NCI-H2029 (cell line): Measurements from ENCODE around the gene MKX.

Experiments used
- DNase-seq: peaks from one replicate; lab custom pipeline; 2025; lab: John Stamatoyannopoulos, UW

Gene MKX

GRCh38 chr10:27646604-27647175 lies 98.9 kb downstream of the MKX start:
- DNase-seq = no peak

GRCh38 chr10:27646194-27646593 lies 99.4 kb downstream of the MKX start:
- DNase-seq = no peak

- no peak for DNase-seq
These were observed 101.2 kb downstream of the MKX start for GRCh38 chr10:27644307-27644939.

GRCh38 chr10:27643301-27643700 lies 102.3 kb downstream of the MKX start:
- DNase-seq = no peak

- no peak for DNase-seq
These were observed 103.5 kb downstream of the MKX start for GRCh38 chr10:27642023-27642589.

- DNase-seq = no peak
These were observed 107.4 kb downstream of the MKX start for GRCh38 chr10:27638071-27638750.

- DNase-seq = no peak
These were observed 108.0 kb downstream of the MKX start for GRCh38 chr10:27637601-27638000.

- DNase-seq = no peak
These were observed 108.8 kb downstream of the MKX start for GRCh38 chr10:27636816-27637215.

GRCh38 chr10:27635699-27636270 lies 109.8 kb downstream of the MKX start:
- DNase-seq = no peak

- no peak for DNase-seq
These were observed 110.3 kb downstream of the MKX start for GRCh38 chr10:27635290-27635689.

- DNase-seq = no peak
These were observed 117.0 kb downstream of the MKX start for GRCh38 chr10:27628621-27629020.

GRCh38 chr10:27626890-27627289 lies 118.7 kb downstream of the MKX start:
- DNase-seq = no peak

- no peak for DNase-seq
These were observed 120.0 kb downstream of the MKX start for GRCh38 chr10:27625452-27626211.

GRCh38 chr10:27624941-27625340 lies 120.7 kb downstream of the MKX start:
- no peak for DNase-seq
